Activated CD4-positive, CD25-positive, alpha-beta regulatory T cell (primary cell): ENCODE data around the gene PSMC1.

ENCODE experiments used
- DNase-seq, 4 experiments: peaks; one replicate each; lab custom pipeline; 2025; lab: John Stamatoyannopoulos, UW

Gene PSMC1

DNA sequence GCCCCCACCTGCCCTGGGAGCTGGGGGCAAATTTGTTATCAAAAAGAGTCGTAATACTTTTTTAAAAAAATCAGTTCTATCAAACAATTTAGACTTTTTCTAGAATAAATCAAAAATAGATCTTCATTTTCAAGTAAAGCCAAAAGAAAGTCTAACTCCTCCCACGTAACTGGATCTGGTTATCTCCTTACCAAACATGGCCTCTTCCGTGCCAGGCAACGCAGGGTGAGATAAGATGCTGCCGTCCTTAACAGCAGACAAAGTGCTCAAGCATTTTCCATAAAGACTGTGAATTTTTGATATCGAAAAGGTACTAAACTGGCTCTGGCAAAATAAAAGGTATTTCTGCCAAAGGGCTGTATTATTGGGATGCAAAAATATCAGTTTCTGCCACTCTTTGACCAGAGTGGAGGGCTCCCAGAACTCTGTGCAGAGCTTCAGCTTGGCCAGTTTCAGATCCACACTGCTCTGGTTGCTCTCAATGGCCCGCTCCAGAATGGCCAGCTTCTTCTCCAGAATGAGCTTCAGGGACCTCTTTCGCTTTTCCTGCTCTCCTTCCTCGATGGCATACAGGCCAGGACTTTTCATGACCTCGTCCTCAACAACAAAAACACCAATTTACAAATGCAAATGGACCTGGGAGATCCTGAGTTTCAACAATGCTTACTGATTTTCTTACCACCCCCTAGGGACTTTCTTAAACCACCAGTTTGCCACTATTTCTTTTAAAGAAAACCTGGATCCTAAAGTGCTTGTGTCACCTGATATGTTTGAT lies 46.4 kb downstream of the PSMC1 start:
- no peak for DNase-seq

DNA sequence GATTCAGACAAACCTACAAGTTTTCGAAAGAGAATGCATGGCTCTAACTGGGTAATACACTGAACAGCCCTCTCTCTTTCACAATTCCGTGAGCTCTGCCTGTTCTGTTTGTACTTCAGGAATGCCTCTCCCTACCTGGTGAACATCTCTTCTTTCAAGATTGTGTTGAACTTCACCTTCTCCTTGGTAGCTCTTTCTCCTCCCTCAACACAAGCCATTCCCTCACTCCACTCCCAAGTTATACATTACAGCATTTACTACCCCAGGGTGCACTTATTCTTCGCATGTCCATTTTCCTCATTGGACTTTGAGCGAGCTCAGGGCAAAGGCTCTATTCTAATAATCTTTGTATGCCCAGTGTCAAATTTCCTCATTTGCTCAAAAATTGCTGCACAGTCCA lies 47.1 kb downstream of the PSMC1 start:
- no peak for DNase-seq

DNA sequence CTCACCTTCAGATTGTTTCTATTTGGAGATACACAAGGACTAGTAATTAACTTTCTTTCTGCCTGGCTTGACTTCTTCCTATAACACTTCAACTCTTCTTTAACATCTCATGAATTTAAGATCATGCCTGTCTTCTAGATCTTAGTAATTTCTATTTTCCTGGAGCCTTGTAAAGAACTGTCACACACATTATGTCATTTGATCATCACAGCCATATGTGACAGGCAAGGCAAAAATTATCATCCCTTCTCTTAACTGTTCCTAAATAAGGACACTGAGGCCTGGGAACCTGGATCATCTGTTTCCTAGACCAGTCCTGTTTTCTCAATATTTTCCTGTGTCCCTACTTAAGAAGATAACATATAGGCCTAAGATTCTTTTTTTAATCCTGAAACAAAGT lies 48.1 kb downstream of the PSMC1 start:
- DNase-seq, result no peak

DNA sequence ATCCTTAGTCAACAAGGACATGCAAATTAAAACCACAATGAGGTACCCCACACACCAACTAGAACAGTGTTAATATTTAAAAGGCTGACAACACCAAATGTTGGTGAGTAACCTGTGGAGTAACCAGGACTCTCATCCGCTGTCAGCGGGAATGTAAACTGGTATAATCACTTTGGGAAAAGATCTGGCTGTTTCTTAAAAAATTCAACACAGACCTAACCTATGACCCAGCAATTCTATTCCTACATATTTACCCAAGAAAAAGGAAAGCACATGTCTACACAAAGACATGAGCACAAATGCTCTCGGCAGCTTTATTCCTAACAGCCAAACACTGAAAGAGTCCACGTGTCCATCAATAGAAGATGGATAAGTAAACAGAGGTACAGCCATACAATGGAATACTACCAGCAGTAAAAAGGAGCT lies 48.8 kb downstream of the PSMC1 start:
- DNase-seq, result no peak

DNA sequence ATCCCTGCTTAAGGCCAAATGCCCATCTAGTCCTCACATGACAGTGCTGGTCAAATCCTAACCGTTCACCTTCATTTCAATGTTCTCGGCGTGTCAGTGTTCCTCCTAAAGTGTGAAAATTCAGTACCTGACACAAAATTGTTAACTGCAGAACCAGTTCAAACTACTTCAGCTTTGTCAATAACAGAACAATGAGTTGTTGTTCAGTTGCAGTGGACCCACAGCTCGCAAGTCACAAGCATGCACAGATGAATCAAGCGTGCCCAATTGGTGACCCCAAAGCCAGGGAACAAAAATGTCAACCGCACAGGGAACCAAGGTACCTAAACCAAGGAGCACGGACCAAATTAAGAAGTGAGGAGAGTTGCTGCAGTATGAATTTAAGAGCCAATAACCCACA lies 52.2 kb downstream of the PSMC1 start:
- no peak for DNase-seq

DNA sequence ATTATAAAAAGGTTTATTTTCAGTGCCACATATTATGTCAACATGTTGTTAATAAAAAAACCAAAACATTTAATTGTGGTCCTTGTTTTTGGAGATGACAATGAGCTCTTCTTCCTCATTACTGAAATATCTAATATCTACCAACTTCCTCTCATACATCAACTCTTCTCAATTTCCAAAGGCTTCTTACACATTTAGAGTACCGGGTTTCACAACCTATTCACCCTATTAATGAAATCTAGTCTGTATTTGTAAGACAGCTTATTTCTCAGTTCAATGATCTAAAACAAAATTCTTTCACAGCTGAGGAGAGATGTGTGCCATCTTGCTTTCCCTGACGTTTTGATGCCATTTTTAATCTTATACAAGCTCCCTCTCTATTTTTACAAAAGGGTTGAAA lies 60.9 kb downstream of the PSMC1 start:
- DNase-seq, result no peak

DNA sequence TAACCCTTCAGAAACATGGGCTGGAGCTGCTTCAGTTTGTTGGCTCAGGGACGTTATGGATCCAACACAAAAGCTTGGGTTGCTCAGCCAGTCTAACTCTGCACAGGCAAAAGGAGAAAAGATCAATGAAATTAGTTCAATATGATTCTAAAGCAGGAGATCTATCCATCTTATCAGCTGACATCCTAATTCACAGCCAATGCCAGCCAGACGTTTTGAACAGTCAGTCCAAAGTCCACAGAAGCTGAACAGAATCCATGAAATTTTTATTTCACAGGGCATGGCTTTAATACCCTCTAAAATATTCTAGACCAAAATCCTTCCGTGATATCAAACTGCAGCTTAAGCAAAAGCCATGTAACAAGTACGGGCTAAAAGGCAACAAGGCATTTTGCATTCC lies 61.7 kb downstream of the PSMC1 start:
- no peak for DNase-seq

DNA sequence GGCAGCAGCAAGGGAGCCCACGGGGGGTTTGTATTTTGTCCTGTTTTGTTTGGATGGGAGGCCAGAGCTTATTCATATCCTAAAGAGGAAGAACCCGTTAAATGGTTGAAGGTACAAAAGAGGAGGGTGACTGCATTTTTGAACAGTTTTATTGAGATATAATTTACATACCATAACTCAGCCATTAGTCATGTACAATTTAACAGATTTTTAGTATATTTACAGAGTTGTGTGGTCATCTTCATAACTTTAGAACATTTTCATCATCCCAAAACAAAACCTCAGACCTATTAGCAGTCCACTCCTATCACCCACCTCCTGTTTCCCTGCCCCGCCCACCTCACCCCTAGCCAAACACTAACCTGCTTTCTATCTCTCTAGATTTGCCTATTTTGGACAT lies 62.8 kb downstream of the PSMC1 start:
- no peak for DNase-seq

DNA sequence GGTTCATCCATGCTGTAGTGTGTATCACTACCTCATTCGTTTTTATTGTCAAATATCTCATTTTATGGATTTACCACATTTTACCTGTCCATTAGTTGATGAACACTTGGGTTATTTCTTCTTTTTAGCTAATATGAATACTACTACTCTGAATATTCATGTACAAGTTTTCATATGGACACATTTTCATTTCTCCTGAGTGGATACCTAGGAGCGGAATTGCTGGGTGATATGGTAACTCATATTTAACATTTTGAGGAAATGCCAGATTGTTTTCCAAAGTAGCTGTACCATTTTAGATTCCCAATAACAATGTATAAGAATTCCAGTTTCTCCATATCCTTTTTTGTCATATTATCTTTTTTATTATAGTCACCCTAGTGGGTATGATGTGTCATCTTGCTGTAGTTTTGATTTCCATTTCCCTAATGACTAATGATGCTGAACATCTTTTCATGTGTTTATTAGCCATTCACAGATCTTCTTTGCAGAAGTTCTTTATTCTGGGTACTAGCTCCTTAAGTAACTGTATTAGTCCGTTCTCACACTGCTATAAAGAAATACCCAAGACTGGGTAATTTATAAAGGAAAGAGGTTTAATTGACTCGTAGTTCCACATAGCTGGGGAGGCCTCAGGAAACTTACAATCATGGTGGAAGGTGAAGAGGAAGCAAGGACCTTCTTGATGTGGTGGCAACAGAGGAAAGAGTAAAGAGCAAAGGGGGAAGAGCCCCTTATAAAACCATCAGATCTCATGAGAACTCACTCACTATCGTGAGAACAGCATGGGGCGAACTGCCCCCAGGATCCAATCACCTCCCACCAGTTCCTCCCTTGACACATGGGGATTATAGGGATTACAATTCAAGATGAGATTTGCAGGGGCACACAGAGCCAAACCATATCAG lies 63.5 kb downstream of the PSMC1 start:
- DNase-seq, result no peak

DNA sequence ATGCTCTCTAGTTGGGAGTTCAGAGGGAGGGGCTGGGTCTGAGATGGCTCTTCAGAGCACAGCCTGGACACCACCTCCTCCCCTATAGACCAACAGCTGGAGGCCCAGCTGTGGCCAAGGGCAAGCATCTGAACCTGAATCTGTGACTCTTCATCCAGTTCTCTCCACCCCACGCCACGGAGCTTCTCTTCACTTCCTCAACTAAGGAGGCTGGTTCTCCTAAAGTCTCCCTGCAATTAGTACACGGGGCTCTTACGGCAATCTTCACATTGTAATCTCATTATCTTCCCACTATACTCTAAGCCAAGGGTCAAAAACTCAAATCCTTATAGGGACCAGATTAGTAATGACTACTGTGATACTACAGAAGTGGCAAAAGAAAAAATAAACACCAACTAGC lies 65.5 kb downstream of the PSMC1 start:
- no peak for DNase-seq
